K562 (cell line): Measurements from ENCODE around the gene SIK1. TPM values are rescaled to one million over a fixed set of nuclear protein-coding genes. Genes with fewer than 3 reads are reported as not detected.
A peak's percentile ranks its signal among the peaks of the same experiment; 100 is the strongest.

Experiments used
- ATAC-seq: fragments of 200-7000 bp; cut with Tn5 transposase; 3 replicates; pipeline ENCODE4 v1.9.1; 2020; ENCODE audit warnings: moderate library complexity
- BruUV-seq: library from RNA; stranded (reverse); fragments of 400-500 nt; replicated peaks from 2 replicates; lab custom pipeline; 2021; lab: Mats Ljungman, UMichigan
- CTCF ChIA-PET: fragments of 300-600 bp; formaldehyde crosslinking; extraction: SDS; loops from one replicate; lab custom pipeline; 2021; ENCODE audit warnings: low intra/inter-chr PET ratio; lab: Yijun Ruan, JAX
- POLR2A ChIA-PET: fragments of 300-600, 350-650 bp; sonication (Branson Sonifier 250); formaldehyde crosslinking; extraction: SDS; loops from one replicate; lab custom pipeline; 2021; ENCODE audit warnings: antibody characterized with exemption, inconsistent platforms; lab: Yijun Ruan, JAX
- DNase-seq, 4 experiments: peaks; one replicate each; pipeline versions ENCODE4 v3.0.0 to v3.0.0-alpha.2; 2011 to 2018; ENCODE audit warnings: low spot score in 3 of 4, mixed read lengths in 3 of 4; ENCODE audit errors: extremely low read depth in 1 of 4
- FAIRE-seq: peaks from 2 replicates; lab custom pipeline; 2011; peaks lifted over from hg19 to GRCh38; lab: Jason Lieb, UNC
- H2AFZ ChIP-seq: 2 replicates; pipeline ENCODE4 v1.6.0; 2011; ENCODE audit warnings: low read depth, low read length, control low read depth, inconsistent platforms
- H3K27ac ChIP-seq: fragments of 200-600 bp; 3 replicates; pipeline ENCODE4 v1.8.0; 2011; ENCODE audit warnings: low read depth, mild to moderate bottlenecking, control low read depth, inconsistent platforms, low read length, moderate library complexity, mixed read lengths; ENCODE audit errors: extremely low read depth
- H3K27me3 ChIP-seq, 2 experiments: fragments of 300-600 bp in 1 of 2; 2 replicates in 1 of 2; 3 replicates in 1 of 2; pipeline versions ENCODE4 v1.6.0 to v1.8.0; 2011; ENCODE audit warnings: inconsistent platforms in 2 of 2, low read length in 2 of 2, mild to moderate bottlenecking in 1 of 2, mixed read lengths in 1 of 2, moderate library complexity in 1 of 2; ENCODE audit not compliant: control insufficient read depth in 2 of 2, insufficient read depth in 2 of 2
- H3K36me3 ChIP-seq: fragments of 300-600 bp; 3 replicates; pipeline ENCODE4 v1.8.0; 2011; ENCODE audit warnings: mild to moderate bottlenecking, low read length, inconsistent platforms; ENCODE audit not compliant: control insufficient read depth, insufficient read depth
- H3K4me1 ChIP-seq, 2 experiments: fragments of 200-600 bp in 1 of 2; replicated peaks in 1 of 2; 2 replicates in 1 of 2; 3 replicates in 1 of 2; pipeline versions ENCODE4 v1.5.1 to v1.8.0; 2011; ENCODE audit warnings: inconsistent platforms in 2 of 2, low read length in 2 of 2, mild to moderate bottlenecking in 1 of 2, mixed read lengths in 1 of 2, moderate library complexity in 1 of 2; ENCODE audit not compliant: control insufficient read depth in 2 of 2, insufficient read depth in 2 of 2
- H3K4me2 ChIP-seq: 2 replicates; pipeline ENCODE4 v1.6.1; 2011; ENCODE audit warnings: low read length, control low read depth, inconsistent platforms, mixed read lengths; ENCODE audit not compliant: insufficient read depth
- H3K4me3 ChIP-seq: fragments of 200-600 bp; sonication (generic), shearing (Covaris generic); 2 replicates; pipeline ENCODE4 v1.5.1; 2016; ENCODE audit warnings: control low read depth, inconsistent platforms
- H3K79me2 ChIP-seq: fragments of 200-600 bp; 3 replicates; pipeline ENCODE4 v1.8.0; 2011; ENCODE audit warnings: low read length, inconsistent platforms; ENCODE audit not compliant: control insufficient read depth, insufficient read depth
- H3K9ac ChIP-seq, 2 experiments: 2 replicates each; pipeline versions ENCODE4 v1.6.0 to v1.6.1; 2011; ENCODE audit warnings: low read depth in 2 of 2, low read length in 2 of 2, control low read depth in 1 of 2, inconsistent platforms in 1 of 2, mild to moderate bottlenecking in 1 of 2, mixed read lengths in 1 of 2; ENCODE audit not compliant: insufficient read depth in 1 of 2
- H3K9me1 ChIP-seq: one replicate; pipeline ENCODE4 v1.6.0; 2011; ENCODE audit warnings: inconsistent platforms, mild to moderate bottlenecking, low read length, moderate library complexity; ENCODE audit not compliant: control insufficient read depth, insufficient read depth
- H3K9me3 ChIP-seq: replicated peaks from 2 replicates; pipeline ENCODE4 v1.5.1; 2011; ENCODE audit warnings: low read depth, low read length, inconsistent platforms; ENCODE audit not compliant: control insufficient read depth, insufficient read depth
- H4K20me1 ChIP-seq: replicated peaks from 2 replicates; pipeline ENCODE4 v1.6.1; 2011; ENCODE audit warnings: low read length, inconsistent platforms, mixed read lengths; ENCODE audit not compliant: control insufficient read depth, insufficient read depth
- CBX2 ChIP-seq: fragments of 200-600 bp; sonication (generic); IDR thresholded peaks from one replicate; pipeline ENCODE4 v1.6.1; 2012; ENCODE audit warnings: mild to moderate bottlenecking, low read length, inconsistent platforms; ENCODE audit not compliant: insufficient read depth, poor library complexity, severe bottlenecking
- ETV6 ChIP-seq, 3 experiments: fragments of 150-350 bp in 1 of 3; sonication (generic) in 1 of 3; formaldehyde crosslinking in 1 of 3; IDR thresholded peaks; 2 replicates each; pipeline versions ENCODE4 v1.6.1 to v1.8.0; 2014 to 2022; ENCODE audit warnings: borderline replicate concordance in 2 of 3, low read depth in 2 of 3, antibody characterized with exemption in 1 of 3, low read length in 1 of 3, mild to moderate bottlenecking in 1 of 3, missing genetic modification reagents in 1 of 3
- SRSF3 ChIP-seq: fragments of 200-400 bp; formaldehyde crosslinking; IDR thresholded peaks from 2 replicates; pipeline ENCODE4 v1.6.1; 2016; ENCODE audit warnings: mild to moderate bottlenecking, low read length, moderate library complexity; ENCODE audit not compliant: insufficient read depth
- ZNF174 ChIP-seq: fragments of 250-450 bp; sonication (Bioruptor Pico); IDR thresholded peaks from 2 replicates; pipeline ENCODE4 v1.4.0; 2020; ENCODE audit warnings: mild to moderate bottlenecking
- ZNF316 ChIP-seq: fragments of 450-650 bp; IDR thresholded peaks from 2 replicates; pipeline ENCODE4 v1.6.1; 2016
- WGBS: fragments of 100-300 bp; shearing (Covaris generic); methylation state at CpG from one replicate; pipeline ENCODE4 v1.1.6; 2016; ENCODE audit warnings: low coverage, mixed read lengths; ENCODE audit not compliant: insufficient coverage; ENCODE audit errors: missing lambda C conversion rate; 5-methylcytosine and 5-hydroxymethylcytosine counted together
- in situ Hi-C: fragments of 300-500 bp; cut with MboI; formaldehyde crosslinking; loops from 4 replicates; pipeline ENCODE4 v1.15.0; 2018; ENCODE audit warnings: inconsistent platforms, mixed read lengths
- intact Hi-C: fragments of 100-400 bp; cut with micrococcal nuclease; formaldehyde crosslinking; loops from 2 replicates; pipeline ENCODE4 v1.14.2; 2022
- polyA plus RNA-seq, 8 experiments: library from polyadenylated mRNA; depleted of rRNA in 4 of 8; stranded (reverse) in 5 of 8; unstranded in 3 of 8; fragments of >200 nt; fragmentation: Nextera tagmentation in 2 of 8; fragmentation: Illumina TruSeq in 1 of 8; extraction: Ambion mirVana in 2 of 8; extraction: Trizol in 1 of 8; gene quantifications; 2 replicates each; pipeline versions ENCODE4 v1.2.1 to v1.2.3, GENCODE V29; 2011 to 2014; ENCODE audit warnings: inconsistent platforms in 1 of 8, missing spikeins in 1 of 8
- total RNA-seq, 7 experiments: library from RNA; depleted of rRNA in 6 of 7; stranded (reverse); fragments of >200 nt in 6 of 7; fragmentation: Illumina TruSeq in 2 of 7; extraction: Trizol in 2 of 7; gene quantifications; 2 replicates each; pipeline versions ENCODE4 v1.2.1 to v1.2.3, GENCODE V29; 2011 to 2021; ENCODE audit warnings: low replicate concordance in 1 of 7
- TF ChIP-seq, protein P1 (sequence below): fragments of 250-450 bp; sonication (Bioruptor Pico); IDR thresholded peaks from 2 replicates; pipeline ENCODE4 v1.5.0; 2021; ENCODE audit warnings: mild to moderate bottlenecking, borderline replicate concordance

SIK1 gene
- total and polyA plus RNA-seq, 9 of the 15 experiments (the other 6 are each of a cell fraction or from before 2014, with no cell fraction given): 0.45 to 4.3 (median 1.8) TPM; not detected in 2

DNA sequence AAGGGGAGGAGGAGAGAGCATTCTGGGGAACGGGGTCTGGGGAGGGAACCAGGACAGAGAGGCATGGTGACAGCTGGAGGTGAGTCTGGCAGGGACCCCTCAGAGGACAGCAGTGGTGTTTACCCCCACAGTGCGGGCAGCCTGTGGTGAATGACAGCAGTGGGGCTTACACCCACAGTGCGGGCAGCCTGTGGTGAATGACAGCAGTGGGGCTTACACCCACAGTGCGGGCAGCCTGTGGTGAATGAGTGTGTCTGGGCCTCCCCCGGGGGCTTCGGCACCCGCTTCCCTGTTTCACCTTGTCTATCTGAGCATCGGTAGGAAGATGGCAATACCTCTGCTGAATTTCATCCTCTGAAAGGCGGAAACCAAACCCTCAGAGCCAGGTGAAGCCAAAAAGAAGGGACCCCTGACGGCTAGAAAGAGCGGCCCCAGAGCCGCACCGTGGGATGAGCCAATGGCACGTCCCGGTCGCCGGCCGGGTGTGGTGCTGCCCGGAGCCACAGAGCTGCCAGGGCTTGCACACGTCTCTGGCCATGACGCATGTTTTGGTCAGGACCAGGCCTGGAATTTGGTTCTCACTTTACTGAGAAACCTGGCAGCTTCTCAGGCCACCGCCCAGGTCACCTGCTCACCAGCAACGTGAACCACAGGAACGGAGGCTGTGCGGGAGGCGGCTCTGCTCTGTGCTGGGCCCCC, 54.1 kb downstream of the SIK1 start:
- Histone ChIP-seq H2AFZ (no peak overlapping the region), H3K9me3 (no peaks in the 10 kb centered on the region), H3K4me2 (no peak overlapping the region), H3K4me1 (peaks cover 0 to 9% of the 10 kb centered on the region in 2 experiments; a peak in 2 of 5 replicates), H3K36me3 (no peaks in the 10 kb centered on the region), H3K9ac (no peak overlapping the region), H3K9me1 (peaks cover 4% of the 10 kb centered on the region), H3K79me2 (no peaks in the 10 kb centered on the region), H4K20me1 (peaks cover 34% of the 10 kb centered on the region), H3K27ac (no peak overlapping the region), H3K4me3 (no peak overlapping the region), H3K27me3 (peaks cover 38 to 84% of the 10 kb centered on the region in 2 experiments)
- ChIA-PET CTCF (no interaction called here), POLR2A (interaction anchor here (0.9 kb wide), 1 partner anchor 12 kb away, joined by 3 read pairs; no protein-coding TSS in a partner anchor)
- FAIRE-seq (no peak), DNase-seq (no peak), ATAC-seq (peak; percentile 26; the same call in 2 of the 3 replicates)
- BruUV-seq: no TSS peak
- in situ Hi-C loops: no loop called here
- intact Hi-C loops: no loop called here
- TF ChIP-seq, protein P1, sequence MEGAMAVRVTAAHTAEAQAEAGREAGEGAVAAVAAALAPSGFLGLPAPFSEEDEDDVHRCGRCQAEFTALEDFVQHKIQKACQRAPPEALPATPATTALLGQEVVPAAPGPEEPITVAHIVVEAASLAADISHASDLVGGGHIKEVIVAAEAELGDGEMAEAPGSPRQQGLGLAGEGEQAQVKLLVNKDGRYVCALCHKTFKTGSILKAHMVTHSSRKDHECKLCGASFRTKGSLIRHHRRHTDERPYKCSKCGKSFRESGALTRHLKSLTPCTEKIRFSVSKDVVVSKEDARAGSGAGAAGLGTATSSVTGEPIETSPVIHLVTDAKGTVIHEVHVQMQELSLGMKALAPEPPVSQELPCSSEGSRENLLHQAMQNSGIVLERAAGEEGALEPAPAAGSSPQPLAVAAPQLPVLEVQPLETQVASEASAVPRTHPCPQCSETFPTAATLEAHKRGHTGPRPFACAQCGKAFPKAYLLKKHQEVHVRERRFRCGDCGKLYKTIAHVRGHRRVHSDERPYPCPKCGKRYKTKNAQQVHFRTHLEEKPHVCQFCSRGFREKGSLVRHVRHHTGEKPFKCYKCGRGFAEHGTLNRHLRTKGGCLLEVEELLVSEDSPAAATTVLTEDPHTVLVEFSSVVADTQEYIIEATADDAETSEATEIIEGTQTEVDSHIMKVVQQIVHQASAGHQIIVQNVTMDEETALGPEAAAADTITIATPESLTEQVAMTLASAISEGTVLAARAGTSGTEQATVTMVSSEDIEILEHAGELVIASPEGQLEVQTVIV: no peak
- TF ChIP-seq SRSF3 (no peak), CBX2 (no peak), ZNF174 (CRISPR knock-in tag) (no peak), ETV6 (IDR thresholded peaks at IDR 0.05; ENCODE audit: borderline replicate concordance in 1 of 2, low read depth in 2 of 2, low read length in 1 of 2) (no peak), ETV6 (CRISPR knock-in tag; IDR thresholded peaks at IDR 0.05; ENCODE audit: borderline replicate concordance) (no peak), ZNF316 (no peak)
- WGBS: 0% methylated on average over 26 of the region's 26 CpGs
